Bronchial epithelial cell (primary cell): ENCODE data around the gene AFDN. TPM values are rescaled to one million over a fixed set of nuclear protein-coding genes. Genes with fewer than 3 reads are reported as not detected.

Experiments
- DNase-seq: peaks from one replicate; pipeline ENCODE4 v3.0.0-alpha.2; 2010; ENCODE audit warnings: low read depth
- FAIRE-seq: peaks from 2 replicates; lab custom pipeline; 2011; peaks lifted over from hg19 to GRCh38; lab: Jason Lieb, UNC
- H3K27me3 ChIP-seq: 2 replicates; pipeline ENCODE4 v1.5.1; 2011; ENCODE audit warnings: low read length; ENCODE audit not compliant: control insufficient read depth, insufficient read depth
- H3K36me3 ChIP-seq: 2 replicates; pipeline ENCODE4 v1.5.1; 2011; ENCODE audit warnings: low read length; ENCODE audit not compliant: control insufficient read depth, insufficient read depth
- H3K4me3 ChIP-seq: 2 replicates; pipeline ENCODE4 v1.5.1; 2011; ENCODE audit warnings: mild to moderate bottlenecking, low read depth, low read length, control low read depth
- total RNA-seq: library from RNA; depleted of rRNA; stranded (reverse); fragments of >200 nt; gene quantifications from 2 replicates; pipeline ENCODE4 v1.2.1, GENCODE V29; 2014
- TF ChIP-seq, protein P1 (sequence below): IDR thresholded peaks from 2 replicates; pipeline ENCODE4 v1.5.1; 2011; ENCODE audit warnings: mild to moderate bottlenecking, moderate library complexity, low read length, control low read depth, inconsistent platforms; ENCODE audit not compliant: insufficient read depth, severe bottlenecking

Gene AFDN
- total RNA-seq, 1 donor from 2014 or later = 146 TPM

DNA sequence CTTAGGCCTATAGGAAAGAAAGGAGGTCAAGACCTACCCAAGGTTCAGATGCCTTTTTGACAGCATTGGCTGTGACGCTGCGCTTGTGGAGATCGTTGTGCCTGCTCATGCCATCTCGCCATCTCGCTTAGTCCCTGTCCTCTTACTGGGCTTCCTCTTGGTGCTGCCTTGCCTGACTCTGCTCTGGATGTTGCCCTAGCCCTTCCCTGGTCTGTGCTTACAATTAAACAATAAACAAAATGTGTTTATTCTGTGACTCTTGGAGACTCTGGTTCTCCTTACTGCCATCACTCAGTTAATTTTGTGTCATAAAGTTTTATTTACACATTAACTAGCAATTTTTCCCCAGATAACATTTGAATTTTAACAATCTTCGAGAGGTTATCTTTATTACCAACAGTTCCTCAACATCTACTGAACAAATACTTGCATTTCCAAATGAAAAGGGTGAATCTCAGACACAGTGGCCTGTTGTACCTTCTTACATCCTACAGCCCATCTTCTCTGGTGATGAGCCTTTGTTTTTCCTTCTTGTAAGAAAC lies 11.6 kb downstream of the AFDN start:
- FAIRE-seq (no peak), DNase-seq (no peak)
- Histone ChIP-seq H3K4me3 (no peak overlapping the region), H3K27me3 (no peaks in the 10 kb centered on the region), H3K36me3 (no peaks in the 10 kb centered on the region)
- TF ChIP-seq, protein P1, sequence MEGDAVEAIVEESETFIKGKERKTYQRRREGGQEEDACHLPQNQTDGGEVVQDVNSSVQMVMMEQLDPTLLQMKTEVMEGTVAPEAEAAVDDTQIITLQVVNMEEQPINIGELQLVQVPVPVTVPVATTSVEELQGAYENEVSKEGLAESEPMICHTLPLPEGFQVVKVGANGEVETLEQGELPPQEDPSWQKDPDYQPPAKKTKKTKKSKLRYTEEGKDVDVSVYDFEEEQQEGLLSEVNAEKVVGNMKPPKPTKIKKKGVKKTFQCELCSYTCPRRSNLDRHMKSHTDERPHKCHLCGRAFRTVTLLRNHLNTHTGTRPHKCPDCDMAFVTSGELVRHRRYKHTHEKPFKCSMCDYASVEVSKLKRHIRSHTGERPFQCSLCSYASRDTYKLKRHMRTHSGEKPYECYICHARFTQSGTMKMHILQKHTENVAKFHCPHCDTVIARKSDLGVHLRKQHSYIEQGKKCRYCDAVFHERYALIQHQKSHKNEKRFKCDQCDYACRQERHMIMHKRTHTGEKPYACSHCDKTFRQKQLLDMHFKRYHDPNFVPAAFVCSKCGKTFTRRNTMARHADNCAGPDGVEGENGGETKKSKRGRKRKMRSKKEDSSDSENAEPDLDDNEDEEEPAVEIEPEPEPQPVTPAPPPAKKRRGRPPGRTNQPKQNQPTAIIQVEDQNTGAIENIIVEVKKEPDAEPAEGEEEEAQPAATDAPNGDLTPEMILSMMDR = no peak

DNA sequence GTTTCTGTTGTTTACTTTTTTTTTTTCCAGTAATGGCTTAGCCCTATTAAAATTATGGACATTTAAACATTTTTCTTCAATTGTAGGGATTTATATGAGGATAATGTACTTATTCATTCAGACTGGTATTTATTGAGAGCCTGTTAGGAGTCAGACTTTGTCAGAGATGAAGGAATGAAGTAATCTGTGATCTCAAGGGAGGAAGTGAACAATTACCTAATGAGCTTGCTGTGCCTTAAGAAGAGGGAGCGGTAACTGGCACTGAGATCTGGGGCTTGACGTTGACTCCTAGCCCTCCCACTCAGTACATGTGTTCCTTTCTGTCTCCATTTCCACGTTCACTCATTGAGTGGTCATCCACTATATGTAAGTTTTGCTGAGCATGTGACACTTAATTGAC lies 12.6 kb downstream of the AFDN start:
- TF ChIP-seq, protein P1 = no peak
- no peak for DNase-seq
- Histone ChIP-seq H3K27me3 (no peaks in the 10 kb centered on the region), H3K4me3 (no peak overlapping the region), H3K36me3 (no peaks in the 10 kb centered on the region)
- no peak for FAIRE-seq

DNA sequence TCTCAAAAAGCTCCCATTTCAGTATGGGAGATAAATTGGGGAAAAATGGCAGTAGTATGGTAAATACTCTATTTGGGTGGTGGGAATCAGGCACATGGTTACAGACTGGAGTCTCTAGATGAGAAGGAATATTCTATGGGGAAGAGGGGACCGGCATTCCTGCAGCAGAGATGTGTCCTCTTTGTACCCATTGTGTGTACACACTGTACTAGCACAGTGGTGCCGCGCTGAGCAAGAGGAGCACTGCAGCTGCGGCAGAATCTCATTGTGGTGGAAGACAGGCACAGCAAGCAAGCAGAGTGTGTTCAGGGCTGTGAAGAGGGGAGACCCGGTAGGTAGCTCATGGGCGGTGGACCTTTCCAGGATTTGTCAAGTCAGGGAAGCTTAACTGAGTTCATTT lies 13.0 kb downstream of the AFDN start:
- Histone ChIP-seq H3K27me3 (no peaks in the 10 kb centered on the region), H3K4me3 (no peak overlapping the region), H3K36me3 (no peaks in the 10 kb centered on the region)
- DNase-seq = no peak
- TF ChIP-seq, protein P1 = no peak
- no peak for FAIRE-seq

DNA sequence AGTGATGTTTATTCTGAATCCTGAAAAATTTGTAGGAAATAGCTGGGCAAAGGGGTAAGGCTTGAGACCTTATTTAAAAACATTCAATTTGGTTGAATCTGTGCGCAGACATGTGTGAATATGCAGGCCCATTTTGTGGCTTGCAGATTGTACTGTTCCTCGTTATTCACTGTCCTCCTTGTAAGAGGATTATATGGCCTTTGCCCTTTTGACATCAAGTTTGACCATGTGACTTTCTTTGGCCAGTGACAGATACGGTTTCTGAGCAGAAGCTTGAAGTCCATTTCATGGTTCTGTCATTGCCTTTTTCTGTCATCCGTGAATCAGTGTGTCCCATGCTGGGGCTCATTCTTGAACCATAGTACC lies 13.4 kb downstream of the AFDN start:
- FAIRE-seq (peak; percentile 23), DNase-seq (no peak)
- no peak overlapping the region for H3K4me3 ChIP-seq
- H3K36me3 ChIP-seq = no peaks in the 10 kb centered on the region
- no peaks in the 10 kb centered on the region for H3K27me3 ChIP-seq
- TF ChIP-seq, protein P1 = no peak

DNA sequence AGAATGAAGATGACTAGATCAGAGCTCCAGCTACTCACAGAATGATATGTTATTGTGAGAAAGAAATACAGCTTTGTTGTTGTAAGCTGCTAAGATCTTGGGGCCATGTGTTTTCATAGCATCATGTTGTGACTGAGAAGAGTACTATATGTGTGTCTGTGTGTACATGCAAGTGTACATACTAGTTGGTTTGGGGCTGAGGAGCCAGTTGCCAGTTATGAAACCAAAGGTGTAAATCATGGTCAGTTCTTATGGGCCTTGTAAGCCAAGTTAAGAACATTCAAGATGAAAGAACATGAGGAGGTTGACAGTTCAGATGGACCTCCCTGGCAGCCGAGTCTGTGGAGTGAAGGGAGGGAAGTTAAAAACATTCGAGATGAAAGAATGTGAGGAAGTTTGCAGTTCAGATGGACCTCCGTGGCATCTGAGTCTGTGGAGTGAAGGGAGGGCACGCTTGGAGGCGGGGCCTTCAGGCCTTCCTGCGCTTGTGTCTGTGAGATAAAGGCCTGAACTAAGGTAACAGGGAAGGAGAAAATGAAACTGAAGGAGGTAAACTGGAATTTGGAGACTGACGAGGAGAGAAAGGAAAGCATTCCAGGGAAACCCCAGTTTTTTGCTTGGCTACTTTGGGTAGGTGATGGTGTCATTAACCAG lies 13.9 kb downstream of the AFDN start:
- TF ChIP-seq, protein P1 = no peak
- no peak for FAIRE-seq
- no peaks in the 10 kb centered on the region for H3K27me3 ChIP-seq
- no peak for DNase-seq
- no peak overlapping the region for H3K4me3 ChIP-seq
- H3K36me3 ChIP-seq = no peaks in the 10 kb centered on the region

DNA sequence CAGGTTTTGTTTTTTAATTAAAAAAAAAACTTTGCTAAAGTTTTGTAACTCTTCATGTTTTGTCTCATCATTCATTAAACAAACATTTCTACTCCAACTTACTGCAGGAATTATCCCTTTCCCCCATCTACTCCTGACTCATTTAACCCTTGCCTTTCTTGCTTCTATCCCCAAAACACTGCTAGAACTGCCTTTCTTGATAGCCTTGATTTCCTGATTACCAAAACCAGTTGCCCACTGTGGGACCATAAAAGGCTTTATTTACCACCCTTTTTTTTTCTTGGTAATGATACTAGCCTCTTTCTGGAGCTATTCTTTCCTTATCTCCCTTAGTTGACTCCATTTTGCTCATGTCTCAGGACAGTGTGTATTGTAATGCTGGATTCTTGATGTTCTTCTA lies 15.3 kb downstream of the AFDN start:
- DNase-seq (no peak), FAIRE-seq (no peak)
- Histone ChIP-seq H3K27me3 (no peaks in the 10 kb centered on the region), H3K4me3 (no peak overlapping the region), H3K36me3 (no peaks in the 10 kb centered on the region)
- TF ChIP-seq, protein P1 = no peak
